Subcutaneous abdominal adipose tissue (tissue), 5 donors: ENCODE data around the gene TMEM18.
"Not testable (repeated sequence)": the region's sequence is repeated elsewhere in the genome, so short reads cannot be mapped to it uniquely, and the experiment has no call there.

Source experiments
- H3K27ac ChIP-seq: one replicate; pipeline ENCODE4 v1.7.0; 2013; ENCODE audit warnings: low read depth, mild to moderate bottlenecking, inconsistent platforms, low read length, moderate library complexity
- H3K27me3 ChIP-seq, 5 donors: one replicate each; pipeline ENCODE4 v1.7.0; 2013; ENCODE audit warnings: low read length in 5 of 5, inconsistent platforms in 1 of 5; ENCODE audit not compliant: control insufficient read depth in 5 of 5, insufficient read depth in 4 of 5
- H3K36me3 ChIP-seq, 5 donors: one replicate each; pipeline ENCODE4 v1.7.0; 2013; ENCODE audit warnings: low read length in 5 of 5; ENCODE audit not compliant: control insufficient read depth in 5 of 5, insufficient read depth in 5 of 5
- H3K4me1 ChIP-seq, 5 donors: one replicate each; pipeline ENCODE4 v1.7.0; 2013; ENCODE audit warnings: low read length in 5 of 5, mild to moderate bottlenecking in 3 of 5, moderate library complexity in 1 of 5; ENCODE audit not compliant: control insufficient read depth in 5 of 5, insufficient read depth in 5 of 5
- H3K4me3 ChIP-seq, 5 donors: one replicate each; pipeline ENCODE4 v1.7.0; 2013; ENCODE audit warnings: low read length in 5 of 5, low read depth in 1 of 5
- H3K9ac ChIP-seq, 5 donors: one replicate each; pipeline ENCODE4 v1.7.0; 2013; ENCODE audit warnings: low read length in 5 of 5, mild to moderate bottlenecking in 4 of 5, moderate library complexity in 3 of 5
- H3K9me3 ChIP-seq, 5 donors: one replicate each; pipeline ENCODE4 v1.7.0; 2013; ENCODE audit warnings: low read length in 5 of 5; ENCODE audit not compliant: control insufficient read depth in 5 of 5
- donor health status: healthy.
- donor health status: healthy.
- donor health status: healthy.
- donor health status: healthy.
- donor health status: healthy.

TMEM18 gene

GRCh38 chr2:684913-685312, 7.7 kb upstream of the TMEM18 start:
- not testable (repeated sequence) for H3K9ac ChIP-seq, H3K27me3 ChIP-seq, H3K4me3 ChIP-seq, H3K36me3 ChIP-seq, H3K27ac ChIP-seq
- H3K9me3 ChIP-seq = peaks cover 0 to 14% (median 4%) of the 10 kb centered on the region in 5 donors
- peaks cover 0 to 22% (median 18%) of the 10 kb centered on the region in 5 donors for H3K4me1 ChIP-seq

GRCh38 chr2:682226-682625, 5.0 kb upstream of the TMEM18 start:
- peaks cover 2 to 21% (median 18%) of the 10 kb centered on the region in 5 donors for H3K4me1 ChIP-seq
- H3K9ac ChIP-seq = no peak overlapping the region
- peaks cover 0 to 8% (median 0%) of the 10 kb centered on the region in 5 donors for H3K36me3 ChIP-seq
- peaks cover 0 to 14% (median 4%) of the 10 kb centered on the region in 5 donors for H3K9me3 ChIP-seq
- H3K4me3 ChIP-seq = no peak overlapping the region
- no peak overlapping the region for H3K27ac ChIP-seq
- no peaks in the 10 kb centered on the region for H3K27me3 ChIP-seq

GRCh38 chr2:681312-681711, 4.1 kb upstream of the TMEM18 start:
- Histone ChIP-seq H3K4me1 (peaks cover 3 to 18% (median 16%) of the 10 kb centered on the region in 5 donors), H3K36me3 (peaks cover 0 to 8% (median 0%) of the 10 kb centered on the region in 5 donors), H3K4me3 (no peak overlapping the region), H3K9ac (no peak overlapping the region), H3K27me3 (no peaks in the 10 kb centered on the region), H3K27ac (no peak overlapping the region), H3K9me3 (peaks cover 0 to 14% (median 4%) of the 10 kb centered on the region in 5 donors)

- H3K36me3 ChIP-seq = peaks cover 0 to 10% (median 0%) of the 10 kb centered on the region in 5 donors
- H3K4me3 ChIP-seq = no peak overlapping the region
- no peak overlapping the region for H3K9ac ChIP-seq
- no peak overlapping the region for H3K27ac ChIP-seq
- H3K27me3 ChIP-seq = no peaks in the 10 kb centered on the region
- H3K4me1 ChIP-seq = peaks cover 5 to 22% (median 17%) of the 10 kb centered on the region in 5 donors
- H3K9me3 ChIP-seq = peaks cover 0 to 10% (median 2%) of the 10 kb centered on the region in 5 donors
These were observed 3.3 kb upstream of the TMEM18 start for GRCh38 chr2:680496-680895.

- Histone ChIP-seq H3K36me3 (peaks cover 0 to 24% (median 2%) of the 10 kb centered on the region in 5 donors), H3K27me3 (no peaks in the 10 kb centered on the region), H3K9me3 (peaks cover 0 to 4% (median 0%) of the 10 kb centered on the region in 5 donors), H3K27ac (no peak overlapping the region), H3K4me3 (no peak overlapping the region), H3K4me1 (peaks cover 5 to 25% (median 17%) of the 10 kb centered on the region in 5 donors), H3K9ac (no peak overlapping the region)
These were observed 1.8 kb upstream of the TMEM18 start for GRCh38 chr2:678964-679363.

- peak overlapping the region; percentile 94 for H3K27ac ChIP-seq
- peak overlapping the region; percentile 96 to 98 (median 98) for H3K9ac ChIP-seq
- H3K9me3 ChIP-seq = no peaks in the 10 kb centered on the region
- peaks cover 0 to 31% (median 5%) of the 10 kb centered on the region in 5 donors for H3K36me3 ChIP-seq
- H3K4me1 ChIP-seq = peaks cover 5 to 26% (median 18%) of the 10 kb centered on the region in 5 donors
- peak overlapping the region; percentile 87 to 95 (median 93) for H3K4me3 ChIP-seq
- no peaks in the 10 kb centered on the region for H3K27me3 ChIP-seq
These were observed 849 bp upstream of the TMEM18 start for GRCh38 chr2:677959-678550.

- H3K4me1 ChIP-seq = peaks cover 5 to 35% (median 20%) of the 10 kb centered on the region in 5 donors
- H3K27me3 ChIP-seq = no peaks in the 10 kb centered on the region
- peak overlapping the region; percentile 62 to 84 (median 78) for H3K4me3 ChIP-seq
- H3K27ac ChIP-seq = peak overlapping the region; percentile 94
- peak overlapping the region in 2 of 5 donors; percentile 55 to 57 for H3K9ac ChIP-seq
- no peaks in the 10 kb centered on the region for H3K9me3 ChIP-seq
- H3K36me3 ChIP-seq = peaks cover 0 to 42% (median 17%) of the 10 kb centered on the region in 5 donors
These were observed 555 bp downstream of the TMEM18 start for GRCh38 chr2:676647-677055.

- H3K4me1 ChIP-seq = peaks cover 5 to 35% (median 20%) of the 10 kb centered on the region in 5 donors
- no peaks in the 10 kb centered on the region for H3K9me3 ChIP-seq
- peak overlapping the region in 2 of 5 donors; percentile 55 to 57 for H3K9ac ChIP-seq
- H3K27ac ChIP-seq = peak overlapping the region; percentile 85
- peaks cover 0 to 38% (median 18%) of the 10 kb centered on the region in 5 donors for H3K36me3 ChIP-seq
- H3K4me3 ChIP-seq = peak overlapping the region; percentile 62 to 84 (median 78)
- no peaks in the 10 kb centered on the region for H3K27me3 ChIP-seq
These were observed 1.1 kb downstream of the TMEM18 start for GRCh38 chr2:675982-676646.

- Histone ChIP-seq H3K9me3 (no peaks in the 10 kb centered on the region), H3K36me3 (peaks cover 0 to 45% (median 24%) of the 10 kb centered on the region in 5 donors), H3K4me1 (peaks cover 5 to 35% (median 20%) of the 10 kb centered on the region in 5 donors), H3K9ac (no peak overlapping the region), H3K27me3 (no peaks in the 10 kb centered on the region), H3K27ac (peak overlapping the region; percentile 85), H3K4me3 (no peak overlapping the region)
These were observed 1.7 kb downstream of the TMEM18 start for GRCh38 chr2:675460-675859.

GRCh38 chr2:675051-675450, 2.2 kb downstream of the TMEM18 start:
- no peaks in the 10 kb centered on the region for H3K9me3 ChIP-seq
- H3K27ac ChIP-seq = peak overlapping the region; percentile 85
- H3K9ac ChIP-seq = no peak overlapping the region
- H3K36me3 ChIP-seq = peaks cover 0 to 49% (median 28%) of the 10 kb centered on the region in 5 donors
- peaks cover 5 to 35% (median 20%) of the 10 kb centered on the region in 5 donors for H3K4me1 ChIP-seq
- no peak overlapping the region for H3K4me3 ChIP-seq
- H3K27me3 ChIP-seq = no peaks in the 10 kb centered on the region
